Mucosa of stomach (tissue), 1 donor: Measurements from ENCODE around the gene TOE1.
"Not testable (repeated sequence)": the region's sequence is repeated elsewhere in the genome, so short reads cannot be mapped to it uniquely, and the experiment has no call there.

Experiments used
- H3K27me3 ChIP-seq: one replicate; pipeline ENCODE4 v1.7.0; 2013; ENCODE audit warnings: mild to moderate bottlenecking, low read length; ENCODE audit not compliant: control insufficient read depth, insufficient read depth
- H3K36me3 ChIP-seq: one replicate; pipeline ENCODE4 v1.7.0; 2013; ENCODE audit warnings: low read length; ENCODE audit not compliant: control insufficient read depth, insufficient read depth
- H3K4me1 ChIP-seq: one replicate; pipeline ENCODE4 v1.7.0; 2013; ENCODE audit warnings: mild to moderate bottlenecking, low read length; ENCODE audit not compliant: control insufficient read depth, insufficient read depth
- H3K4me3 ChIP-seq: one replicate; pipeline ENCODE4 v1.7.0; 2013; ENCODE audit warnings: low read length
- H3K9ac ChIP-seq: one replicate; pipeline ENCODE4 v1.7.0; 2013; ENCODE audit warnings: mild to moderate bottlenecking, low read length, moderate library complexity
- H3K9me3 ChIP-seq: one replicate; pipeline ENCODE4 v1.7.0; 2013; ENCODE audit warnings: mild to moderate bottlenecking, low read length, moderate library complexity; ENCODE audit not compliant: control insufficient read depth
- donor health status: Pancreatic carcinoma.

The TOE1 gene

GRCh38 chr1:45375104-45376090 is 35.4 kb downstream of the TOE1 start:
- Histone ChIP-seq H3K9me3 (no peaks in the 10 kb centered on the region), H3K27me3 (no peaks in the 10 kb centered on the region), H3K4me1 (no peaks in the 10 kb centered on the region), H3K9ac (no peak overlapping the region), H3K4me3 (no peak overlapping the region), H3K36me3 (no peaks in the 10 kb centered on the region)

- no peaks in the 10 kb centered on the region for H3K4me1 ChIP-seq
- no peaks in the 10 kb centered on the region for H3K9me3 ChIP-seq
- H3K9ac ChIP-seq: no peak overlapping the region
- H3K27me3 ChIP-seq: no peaks in the 10 kb centered on the region
- H3K36me3 ChIP-seq: no peaks in the 10 kb centered on the region
- H3K4me3 ChIP-seq: no peak overlapping the region
These were observed 38.2 kb downstream of the TOE1 start for GRCh38 chr1:45378184-45378583.

GRCh38 chr1:45379524-45379923 is 39.6 kb downstream of the TOE1 start:
- no peaks in the 10 kb centered on the region for H3K36me3 ChIP-seq
- no peak overlapping the region for H3K4me3 ChIP-seq
- no peaks in the 10 kb centered on the region for H3K9me3 ChIP-seq
- no peaks in the 10 kb centered on the region for H3K27me3 ChIP-seq
- H3K9ac ChIP-seq: no peak overlapping the region
- H3K4me1 ChIP-seq: no peaks in the 10 kb centered on the region

GRCh38 chr1:45380125-45380524 is 40.2 kb downstream of the TOE1 start:
- no peaks in the 10 kb centered on the region for H3K27me3 ChIP-seq
- H3K36me3 ChIP-seq: no peaks in the 10 kb centered on the region
- no peak overlapping the region for H3K9ac ChIP-seq
- no peak overlapping the region for H3K4me3 ChIP-seq
- no peaks in the 10 kb centered on the region for H3K9me3 ChIP-seq
- no peaks in the 10 kb centered on the region for H3K4me1 ChIP-seq

- no peak overlapping the region for H3K4me3 ChIP-seq
- H3K27me3 ChIP-seq: no peaks in the 10 kb centered on the region
- H3K9me3 ChIP-seq: no peaks in the 10 kb centered on the region
- H3K4me1 ChIP-seq: no peaks in the 10 kb centered on the region
- H3K9ac ChIP-seq: no peak overlapping the region
- no peaks in the 10 kb centered on the region for H3K36me3 ChIP-seq
These were observed 40.8 kb downstream of the TOE1 start for GRCh38 chr1:45380730-45381129.

- Histone ChIP-seq H3K4me1 (no peaks in the 10 kb centered on the region), H3K4me3 (no peak overlapping the region), H3K36me3 (no peaks in the 10 kb centered on the region), H3K27me3 (no peaks in the 10 kb centered on the region), H3K9me3 (no peaks in the 10 kb centered on the region), H3K9ac (no peak overlapping the region)
These were observed 41.3 kb downstream of the TOE1 start for GRCh38 chr1:45381243-45381642.

- Histone ChIP-seq H3K4me1 (no peaks in the 10 kb centered on the region), H3K27me3 (no peaks in the 10 kb centered on the region), H3K9ac (no peak overlapping the region), H3K36me3 (no peaks in the 10 kb centered on the region), H3K9me3 (no peaks in the 10 kb centered on the region), H3K4me3 (no peak overlapping the region)
These were observed 43.2 kb downstream of the TOE1 start for GRCh38 chr1:45383191-45383590.

GRCh38 chr1:45384213-45384612 is 44.2 kb downstream of the TOE1 start:
- not testable (repeated sequence) for H3K4me3 ChIP-seq, H3K4me1 ChIP-seq, H3K36me3 ChIP-seq, H3K9ac ChIP-seq, H3K27me3 ChIP-seq, H3K9me3 ChIP-seq

- H3K9me3 ChIP-seq: no peaks in the 10 kb centered on the region
- no peaks in the 10 kb centered on the region for H3K36me3 ChIP-seq
- no peak overlapping the region for H3K4me3 ChIP-seq
- H3K4me1 ChIP-seq: no peaks in the 10 kb centered on the region
- H3K9ac ChIP-seq: no peak overlapping the region
- no peaks in the 10 kb centered on the region for H3K27me3 ChIP-seq
These were observed 45.3 kb downstream of the TOE1 start for GRCh38 chr1:45385302-45385701.

GRCh38 chr1:45386219-45386618 is 46.2 kb downstream of the TOE1 start:
- Histone ChIP-seq H3K4me1 (no peaks in the 10 kb centered on the region), H3K4me3 (no peak overlapping the region), H3K36me3 (no peaks in the 10 kb centered on the region), H3K27me3 (no peaks in the 10 kb centered on the region), H3K9me3 (no peaks in the 10 kb centered on the region), H3K9ac (no peak overlapping the region)
